IPS-18c (cell line): ENCODE measurements around the gene GNG7.
"Not testable (repeated sequence)": the region's sequence is repeated elsewhere in the genome, so short reads cannot be mapped to it uniquely, and the experiment has no call there.

ENCODE experiments used
- H3K4me3 ChIP-seq: 2 replicates; pipeline ENCODE4 v1.7.0; 2013; ENCODE audit warnings: low read depth, mild to moderate bottlenecking, low read length, moderate library complexity; ENCODE audit not compliant: insufficient read depth
- H3K9me3 ChIP-seq: one replicate; pipeline ENCODE4 v1.6.1; 2013; ENCODE audit warnings: mild to moderate bottlenecking, low read length, moderate library complexity; ENCODE audit not compliant: control insufficient read depth, insufficient read depth

Gene GNG7

DNA sequence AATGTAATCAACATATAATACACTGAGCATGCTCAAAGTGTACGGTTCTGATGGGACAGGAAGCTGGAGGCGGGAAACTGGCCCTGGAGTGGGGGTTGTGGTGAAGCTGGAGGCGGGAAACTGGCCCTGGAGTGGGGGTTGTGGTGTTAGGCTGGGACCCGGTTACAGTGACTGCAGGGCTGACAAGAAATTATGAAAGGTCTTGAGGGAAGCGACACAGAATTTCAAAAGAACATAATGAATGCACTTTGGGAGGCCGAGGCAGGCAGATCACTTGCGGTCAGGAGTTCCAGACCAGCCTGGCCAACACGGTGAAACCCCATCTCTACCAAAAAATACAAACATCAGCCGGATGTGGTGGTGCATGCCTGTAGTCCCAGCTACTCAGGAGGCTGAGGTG is 164.9 kb downstream of the GNG7 start:
- H3K4me3 ChIP-seq, H3K9me3 ChIP-seq: not testable (repeated sequence)

DNA sequence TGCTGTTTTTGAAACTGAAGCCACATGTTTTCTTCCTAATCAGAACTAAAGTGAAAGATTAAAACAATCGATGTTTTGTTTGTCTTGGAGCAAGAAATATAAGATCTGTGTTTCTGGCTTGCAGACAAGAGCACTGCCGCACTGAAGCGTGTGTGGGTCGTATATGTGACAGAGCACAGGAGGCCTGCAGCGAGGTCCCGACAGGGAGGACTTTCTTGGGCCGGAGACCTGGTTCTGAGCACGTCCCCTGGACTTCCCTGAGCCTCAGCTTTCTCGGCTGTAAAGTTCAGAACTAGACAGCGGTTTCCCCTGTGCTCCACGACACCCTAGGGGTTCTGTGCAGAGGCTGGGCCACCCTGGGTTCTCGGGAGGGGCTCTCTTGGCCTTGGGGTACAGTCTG is 166.0 kb downstream of the GNG7 start:
- Histone ChIP-seq H3K4me3 (no peak overlapping the region), H3K9me3 (no peaks in the 10 kb centered on the region)

DNA sequence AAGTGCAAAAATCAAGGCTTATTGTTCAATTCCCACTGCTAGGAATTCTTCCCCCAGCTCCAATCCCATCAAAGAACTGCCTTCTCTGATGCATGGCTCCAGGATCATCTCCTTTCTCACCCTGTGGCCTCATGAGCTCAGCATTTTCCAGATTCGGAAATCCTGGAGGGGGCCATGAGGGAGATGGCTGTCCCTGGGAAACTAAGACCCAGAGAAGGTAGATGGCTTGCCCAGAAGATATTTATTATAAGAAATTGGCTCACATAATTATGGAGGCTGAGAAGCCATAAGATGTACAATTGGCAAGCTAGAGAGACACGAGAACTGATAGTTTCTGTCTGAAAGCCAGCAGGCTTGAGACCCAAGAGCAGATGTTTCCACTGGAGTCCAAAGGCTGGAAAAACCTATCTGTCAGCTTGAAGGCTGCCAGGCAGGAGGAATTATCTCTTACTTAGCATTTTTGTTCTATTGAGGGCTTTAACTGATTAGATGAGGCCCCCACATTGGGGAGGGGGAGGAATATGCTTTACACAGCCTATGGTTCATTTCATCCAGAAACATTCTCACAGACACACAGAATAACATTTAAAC is 168.0 kb downstream of the GNG7 start:
- no peak overlapping the region for H3K4me3 ChIP-seq
- H3K9me3 ChIP-seq, result peaks cover 3% of the 10 kb centered on the region

DNA sequence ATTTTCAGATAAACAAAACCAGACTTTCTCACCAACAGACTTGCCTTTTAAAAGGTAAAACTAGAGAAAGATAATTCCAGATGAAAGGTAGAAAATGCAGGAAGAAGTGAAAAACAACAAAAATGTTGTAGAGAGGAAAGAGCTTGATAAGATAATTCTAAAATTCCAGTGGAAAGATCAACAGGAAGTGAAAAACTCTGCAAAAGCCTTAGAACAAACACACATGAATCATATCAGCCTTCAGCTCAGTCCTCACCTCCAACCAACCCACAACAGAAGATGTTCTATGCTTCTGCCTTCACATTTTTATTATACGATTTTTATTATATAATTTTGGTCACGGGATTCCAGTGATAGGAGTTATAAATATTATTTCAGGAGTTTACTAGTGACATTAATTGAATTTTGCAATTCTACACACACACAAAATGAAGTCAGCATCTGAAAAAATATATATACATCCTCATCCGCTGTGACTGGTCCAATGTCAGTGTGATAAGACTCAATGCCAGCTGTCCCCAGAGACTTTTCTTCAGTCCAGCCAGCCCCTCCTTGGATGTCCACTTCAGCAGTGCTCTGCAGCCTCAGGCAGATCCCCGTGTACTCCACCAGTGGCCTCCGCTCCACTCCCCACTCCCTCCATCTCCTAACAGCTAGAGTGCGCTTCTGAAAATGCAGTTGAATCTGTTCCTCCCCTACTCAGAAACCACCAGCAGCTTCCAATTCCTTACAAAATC is 168.6 kb downstream of the GNG7 start:
- Histone ChIP-seq H3K4me3 (no peak overlapping the region), H3K9me3 (peaks cover 3% of the 10 kb centered on the region)

DNA sequence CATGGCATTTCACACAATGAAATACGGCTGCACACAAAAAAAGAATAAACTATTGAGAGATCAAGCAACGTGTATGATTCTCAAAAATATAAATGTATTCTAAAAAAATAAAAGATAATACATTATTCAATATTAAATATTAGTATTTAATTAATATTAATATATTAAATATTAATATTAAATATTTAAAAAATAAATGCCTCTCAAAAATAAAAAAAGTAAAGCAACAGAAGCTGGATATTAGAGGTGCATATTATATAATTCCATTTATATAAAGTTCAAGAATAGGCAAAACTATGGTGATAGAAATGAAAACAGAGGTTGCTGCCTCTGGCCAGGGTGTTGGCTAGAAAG is 169.4 kb downstream of the GNG7 start:
- H3K4me3 ChIP-seq, result no peak overlapping the region
- H3K9me3 ChIP-seq, result peaks cover 3% of the 10 kb centered on the region

DNA sequence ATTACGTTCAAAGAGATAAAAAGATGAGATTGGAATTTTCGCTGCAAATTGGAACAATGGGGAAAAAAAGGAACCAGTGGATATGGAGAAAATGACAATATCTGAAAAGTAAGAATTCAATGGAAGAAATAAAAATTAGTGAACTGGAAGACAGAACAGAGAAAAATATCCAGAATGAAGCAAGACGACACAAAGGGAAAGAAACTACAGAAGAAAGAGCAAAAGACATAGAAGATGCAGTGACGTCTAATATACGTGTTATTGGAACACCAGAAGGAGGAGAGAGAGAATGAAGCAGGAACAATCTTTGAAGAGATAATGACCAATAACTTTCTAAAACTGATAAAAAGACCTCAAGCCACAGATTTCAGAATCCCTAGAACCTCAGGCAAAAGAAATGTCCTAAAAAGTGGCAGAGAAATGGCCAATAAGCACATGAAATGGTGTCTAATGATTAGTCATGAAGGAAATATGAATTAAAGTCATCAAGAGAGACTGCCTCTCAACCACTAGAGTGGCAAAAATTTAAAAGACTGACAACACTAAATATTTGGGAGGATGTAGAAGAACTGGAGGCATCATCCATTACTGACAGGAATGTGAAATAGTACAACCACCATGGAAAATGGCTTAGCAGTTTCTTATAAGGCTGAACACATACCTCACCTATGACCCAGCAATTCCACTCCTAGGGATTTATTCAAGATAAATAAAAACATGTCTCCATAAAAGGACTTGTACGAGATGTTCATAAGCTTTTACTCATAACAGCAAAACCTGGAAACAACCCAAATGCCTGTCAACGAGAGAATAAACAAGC is 170.0 kb downstream of the GNG7 start:
- H3K9me3 ChIP-seq, result peaks cover 3% of the 10 kb centered on the region

DNA sequence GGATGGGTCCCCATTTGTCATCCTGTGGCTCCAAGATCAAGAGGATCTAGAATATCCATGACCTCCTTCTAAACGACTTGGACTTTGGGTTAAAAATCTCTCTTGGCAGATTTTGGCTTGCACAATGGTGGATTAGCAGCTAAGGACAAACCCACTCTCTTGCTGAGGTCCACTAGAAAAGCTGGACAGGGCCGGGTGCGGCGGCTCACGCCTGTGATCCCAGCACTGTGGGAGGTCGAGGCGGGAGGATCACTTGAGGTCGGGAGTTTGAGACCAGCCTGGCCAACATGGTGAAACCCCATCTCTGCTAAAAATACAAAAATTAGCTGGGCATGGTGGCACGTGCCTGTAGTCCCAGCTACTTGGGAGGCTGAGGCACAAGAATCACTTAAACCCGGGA is 172.6 kb downstream of the GNG7 start:
- H3K4me3 ChIP-seq, H3K9me3 ChIP-seq: not testable (repeated sequence)

More for the DNA sequence above, 170.0 kb downstream of the GNG7 start:
- H3K4me3 ChIP-seq, result no peak overlapping the region

DNA sequence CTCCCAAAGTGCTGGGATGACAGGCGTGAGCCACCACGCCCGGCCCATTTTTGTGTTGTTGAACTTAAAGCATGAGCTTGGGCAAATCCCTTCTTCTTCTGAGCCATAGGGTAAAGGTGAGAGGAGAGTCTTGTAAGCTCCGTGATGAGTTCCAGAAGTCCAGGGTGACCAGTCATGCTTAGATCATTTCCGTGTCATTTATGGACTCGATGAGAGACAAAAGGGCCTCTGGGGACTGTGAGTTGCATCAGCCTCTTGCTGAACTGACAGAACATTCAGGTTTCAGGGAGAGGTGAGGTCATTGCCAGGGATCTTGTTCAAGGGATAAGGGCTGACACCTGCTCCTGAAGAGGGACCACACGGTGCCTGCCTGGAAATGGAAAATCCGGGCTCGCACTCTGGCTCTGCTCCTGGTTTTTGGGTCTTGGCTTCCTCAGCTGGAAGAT is 173.0 kb downstream of the GNG7 start:
- H3K9me3 ChIP-seq, result peaks cover 3% of the 10 kb centered on the region
- H3K4me3 ChIP-seq, result no peak overlapping the region

DNA sequence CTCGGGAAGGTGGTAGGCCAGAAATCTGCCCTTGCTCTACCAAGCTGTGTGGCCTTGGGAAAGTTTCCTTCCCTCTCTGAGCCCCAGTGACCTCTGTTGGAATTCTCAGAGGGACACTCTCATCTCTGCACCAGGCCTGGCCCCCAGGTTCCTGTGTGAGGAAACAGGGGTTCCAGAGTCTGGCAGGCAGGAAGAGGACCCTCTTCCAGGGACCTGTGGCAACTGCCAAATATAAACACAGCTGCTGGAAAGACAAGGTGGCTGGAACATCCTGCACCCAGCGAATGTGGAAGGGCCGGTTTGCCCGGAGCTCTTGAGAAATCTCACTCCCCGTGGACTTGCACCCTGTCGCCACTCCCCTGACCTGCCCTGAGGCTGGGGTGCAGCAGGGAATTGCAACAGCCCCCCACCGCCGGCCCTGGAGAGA is 173.8 kb downstream of the GNG7 start:
- peaks cover 3% of the 10 kb centered on the region for H3K9me3 ChIP-seq
- no peak overlapping the region for H3K4me3 ChIP-seq

DNA sequence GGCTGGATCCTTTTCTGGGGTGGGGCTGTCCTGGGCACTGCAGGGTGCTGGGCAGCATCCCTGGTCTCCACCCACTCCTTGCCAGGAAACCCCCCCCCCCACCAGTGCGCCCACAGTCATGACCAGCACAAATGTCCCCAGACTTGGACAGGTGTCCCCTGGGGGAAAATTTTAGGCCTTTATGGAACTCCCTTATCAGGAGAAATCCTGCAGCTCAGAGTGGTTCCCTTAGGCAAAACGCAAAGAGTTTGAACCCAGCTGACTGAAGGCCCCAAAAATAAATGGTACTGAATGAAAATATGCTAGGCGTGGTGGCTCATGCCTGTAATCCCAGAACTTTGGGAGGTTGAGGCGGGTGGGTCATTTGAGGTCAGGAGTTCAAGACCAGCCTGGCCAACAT is 174.8 kb downstream of the GNG7 start:
- H3K9me3 ChIP-seq, result peaks cover 3% of the 10 kb centered on the region
- H3K4me3 ChIP-seq, result no peak overlapping the region

DNA sequence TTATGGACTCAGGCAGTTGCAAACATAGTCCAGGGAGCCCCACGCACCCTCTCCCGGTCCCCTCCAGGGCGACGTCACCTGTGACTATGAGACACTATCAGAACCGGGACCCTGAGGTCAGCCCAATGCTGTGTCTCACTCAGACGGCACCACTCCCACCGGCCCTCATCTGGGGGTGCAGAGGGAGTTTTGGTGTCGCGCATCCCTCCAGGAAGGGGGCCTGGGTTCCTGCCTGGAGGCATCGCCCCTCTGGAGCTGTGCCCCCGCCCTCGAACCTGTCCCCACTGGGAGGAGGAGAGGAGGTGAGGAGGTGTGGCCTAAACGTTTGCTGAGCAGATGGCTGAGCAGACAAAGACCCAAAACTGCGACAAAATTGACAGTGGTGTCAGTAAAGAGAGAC is 175.3 kb downstream of the GNG7 start:
- Histone ChIP-seq H3K4me3 (no peak overlapping the region), H3K9me3 (peaks cover 3% of the 10 kb centered on the region)

DNA sequence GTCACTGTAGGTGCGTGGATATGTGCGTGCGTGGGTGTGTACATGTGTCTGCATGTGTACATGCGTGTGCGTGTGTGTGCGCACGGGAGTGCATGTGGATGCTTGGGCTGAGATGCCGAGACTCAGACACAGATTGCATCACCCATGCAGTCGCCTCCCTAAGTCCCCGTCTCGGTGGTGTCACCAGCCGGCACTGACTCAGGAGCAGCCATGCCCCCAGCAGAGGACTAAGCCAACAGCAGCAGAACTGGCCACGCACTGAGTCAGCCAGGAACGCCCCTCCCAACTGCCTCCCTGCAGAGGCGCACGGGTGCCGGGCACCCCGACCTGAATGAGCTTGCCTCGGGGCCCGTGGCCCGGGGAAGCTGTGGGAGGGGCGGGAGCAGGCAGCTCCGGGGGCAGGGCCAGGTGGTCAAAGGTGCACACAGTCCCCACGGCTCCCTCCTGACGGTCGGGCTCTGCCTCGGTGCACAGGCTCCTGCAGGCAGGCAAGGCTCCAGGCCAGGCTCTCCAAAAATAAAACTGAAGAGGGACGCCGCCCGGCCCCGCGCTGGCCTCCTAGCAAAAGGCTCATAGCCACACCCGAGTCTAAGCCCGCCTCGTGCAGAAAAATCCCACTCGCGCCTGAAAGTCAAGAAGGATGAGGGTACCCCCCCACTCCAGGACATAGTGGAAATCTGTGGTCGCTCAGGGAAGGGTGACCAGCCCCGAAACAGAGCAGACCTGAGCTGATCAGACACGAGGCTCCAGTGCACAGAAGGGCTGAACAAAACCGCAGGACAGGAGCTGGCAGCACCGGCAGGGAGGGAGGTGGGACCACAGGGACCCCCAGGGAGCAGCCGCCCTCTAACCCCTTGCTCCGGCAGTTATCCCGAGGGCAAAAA is 177.4 kb downstream of the GNG7 start:
- Histone ChIP-seq H3K9me3 (peaks cover 3% of the 10 kb centered on the region), H3K4me3 (peak overlapping the region; percentile 10; the same call in 1 of the 2 replicates)

DNA sequence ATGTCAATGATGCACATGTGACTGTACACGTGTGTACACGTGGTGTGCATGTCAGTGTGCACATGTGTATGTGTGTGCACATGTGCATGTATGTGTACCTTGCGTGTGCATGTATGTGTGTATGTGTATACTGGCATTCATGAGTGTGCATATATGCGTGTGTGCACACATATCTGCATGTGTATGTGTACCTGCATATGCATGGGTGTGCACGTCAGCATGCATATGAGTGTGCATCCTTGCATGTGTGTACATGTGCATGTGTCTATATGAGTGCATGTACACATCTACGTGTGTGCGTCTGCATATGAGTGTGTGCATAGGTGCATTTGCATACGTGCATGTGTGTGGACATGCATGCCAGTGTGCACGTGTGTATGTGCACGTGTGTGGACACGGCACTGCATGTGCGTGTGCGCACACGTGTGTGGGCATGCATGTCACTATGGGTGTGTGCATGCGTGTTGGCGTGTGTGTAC is 178.1 kb downstream of the GNG7 start:
- Histone ChIP-seq H3K4me3 (peak overlapping the region; percentile 10; the same call in 1 of the 2 replicates), H3K9me3 (no peaks in the 10 kb centered on the region)

DNA sequence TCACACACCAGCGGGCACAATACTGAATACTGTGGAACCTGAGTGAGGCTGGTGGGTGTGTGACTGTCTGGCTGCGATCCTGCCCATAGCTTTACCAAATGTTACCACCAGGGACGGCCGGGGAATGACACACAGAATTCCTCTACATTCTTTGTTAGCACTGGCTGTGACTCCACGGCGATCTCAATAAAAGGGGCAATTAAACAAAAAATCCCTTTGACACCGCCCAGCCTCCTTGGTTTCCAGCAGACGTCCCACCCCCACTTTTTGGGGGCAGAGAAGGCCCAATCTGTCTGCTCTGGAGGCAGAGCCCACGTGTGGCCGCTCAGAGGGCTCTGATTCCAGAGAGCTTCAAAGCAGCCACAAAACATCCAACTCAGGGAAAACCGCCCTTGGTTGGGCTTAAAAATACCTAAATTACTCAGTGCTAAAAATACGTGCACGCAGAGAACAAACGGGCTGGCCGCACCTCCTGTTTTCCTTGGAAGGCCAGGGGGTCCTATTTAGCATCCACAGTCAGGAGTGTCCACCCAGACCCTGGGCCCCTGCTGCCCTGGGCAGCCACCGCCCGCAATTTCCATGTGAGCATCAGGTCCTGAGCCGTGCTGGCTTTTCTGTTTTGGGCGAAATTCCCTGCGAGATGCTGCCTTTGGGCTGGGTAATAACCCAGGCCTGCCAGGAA is 178.7 kb downstream of the GNG7 start:
- Histone ChIP-seq H3K4me3 (no peak overlapping the region), H3K9me3 (no peaks in the 10 kb centered on the region)

DNA sequence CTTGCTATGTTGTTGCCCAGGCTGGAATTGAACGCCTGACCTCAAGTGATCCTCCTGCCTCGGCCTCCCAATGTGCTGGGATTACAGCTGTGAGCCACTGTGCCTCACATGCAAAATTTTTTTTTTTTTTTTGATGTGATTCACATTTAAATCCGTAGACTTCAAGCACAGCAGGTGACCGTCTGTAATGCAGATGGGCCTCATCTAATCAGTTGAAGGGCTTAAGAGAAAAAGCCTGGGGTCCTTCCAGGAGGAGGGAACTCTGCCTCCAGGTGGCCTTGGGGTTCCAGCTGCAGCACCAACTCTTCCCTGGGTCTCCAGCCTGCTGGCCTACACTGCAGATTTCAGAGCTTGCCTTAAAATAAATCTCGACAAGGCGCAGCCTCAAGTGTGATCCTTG is 183.0 kb downstream of the GNG7 start:
- no peaks in the 10 kb centered on the region for H3K9me3 ChIP-seq
- no peak overlapping the region for H3K4me3 ChIP-seq

DNA sequence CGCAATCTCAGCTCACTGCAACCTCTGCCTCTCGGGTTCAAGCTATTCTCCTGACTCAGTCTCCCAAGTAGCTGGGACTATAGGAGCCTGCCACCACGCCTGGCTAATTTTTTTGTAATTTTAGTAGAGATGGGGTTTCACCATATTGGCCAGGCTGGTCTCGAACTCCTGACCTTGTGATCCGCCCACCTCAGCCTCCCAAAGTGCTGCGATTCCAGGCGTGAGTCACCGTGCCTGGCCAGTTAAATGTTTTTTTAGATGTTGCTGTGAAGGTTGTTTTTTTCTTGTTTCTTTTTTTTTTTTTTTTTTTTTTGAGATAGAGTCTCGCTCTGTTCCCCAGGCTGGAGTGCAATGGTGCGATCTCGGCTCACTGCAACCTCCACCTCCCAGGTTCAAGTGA is 183.6 kb downstream of the GNG7 start:
- H3K9me3 ChIP-seq, H3K4me3 ChIP-seq: not testable (repeated sequence)
